Muscle of leg (tissue), 11 donors: ENCODE measurements around the gene AGBL4. TPM values are rescaled to one million over a fixed set of nuclear protein-coding genes. Genes with fewer than 3 reads are reported as not detected.

Experiments used
- DNase-seq: peaks from one replicate; pipeline ENCODE4 v3.0.0; 2013
- H3K27ac ChIP-seq: one replicate; pipeline ENCODE4 v1.5.1; 2013; ENCODE audit warnings: mild to moderate bottlenecking, low read length, control low read depth
- H3K27me3 ChIP-seq: one replicate; pipeline ENCODE4 v1.6.1; 2013; ENCODE audit warnings: low read length; ENCODE audit not compliant: control insufficient read depth, insufficient read depth
- H3K36me3 ChIP-seq: one replicate; pipeline ENCODE4 v1.6.1; 2013; ENCODE audit warnings: low read length; ENCODE audit not compliant: control insufficient read depth, insufficient read depth
- H3K4me1 ChIP-seq: one replicate; pipeline ENCODE4 v1.6.1; 2013; ENCODE audit warnings: low read length; ENCODE audit not compliant: control insufficient read depth, insufficient read depth
- H3K4me3 ChIP-seq: one replicate; pipeline ENCODE4 v1.5.1; 2013; ENCODE audit warnings: low read length, control low read depth
- H3K9me3 ChIP-seq: replicated peaks from 2 replicates; pipeline ENCODE4 v1.6.1; 2013; ENCODE audit warnings: low read depth, low read length; ENCODE audit not compliant: control insufficient read depth
- WGBS: methylation state at CpG from one replicate; pipeline ENCODE4 v1.1.5; 2013; ENCODE audit warnings: missing lambda C conversion rate; ENCODE audit not compliant: insufficient coverage; 5-methylcytosine and 5-hydroxymethylcytosine counted together
- polyA plus RNA-seq, 8 donors: library from polyadenylated mRNA; unstranded; fragments of 120-200 nt; gene quantifications; one replicate each; pipeline versions ENCODE4 v1.2.1 to v1.2.3, GENCODE V29; 2013; ENCODE audit warnings: inconsistent platforms in 1 of 8, low replicate concordance in 1 of 8; ENCODE audit not compliant: insufficient read length in 8 of 8, insufficient read depth in 1 of 8
- total RNA-seq: library from RNA; stranded (reverse); fragments of 120-200 nt; gene quantifications from one replicate; pipeline ENCODE4 v1.2.4, GENCODE V29; 2013

Gene AGBL4
- total and polyA plus RNA-seq, 9 donors, result 0.05 to 0.50 (median 0.18) TPM

- WGBS, result 70% methylated on average over 2 of the region's 3 CpGs
- no peak overlapping the region for H3K27ac ChIP-seq
- H3K27me3 ChIP-seq, result no peaks in the 10 kb centered on the region
- H3K36me3 ChIP-seq, result no peaks in the 10 kb centered on the region
- no peak for DNase-seq
- no peaks in the 10 kb centered on the region for H3K9me3 ChIP-seq
- H3K4me3 ChIP-seq, result no peak overlapping the region
- no peaks in the 10 kb centered on the region for H3K4me1 ChIP-seq
These were observed 1056.4 kb downstream of the AGBL4 start for GRCh38 chr1:48967318-48967717.

- Histone ChIP-seq H3K27ac (no peak overlapping the region), H3K36me3 (no peaks in the 10 kb centered on the region), H3K4me1 (no peaks in the 10 kb centered on the region), H3K4me3 (no peak overlapping the region), H3K27me3 (no peaks in the 10 kb centered on the region), H3K9me3 (no peaks in the 10 kb centered on the region)
- DNase-seq, result no peak
These were observed 1057.2 kb downstream of the AGBL4 start for GRCh38 chr1:48966583-48966982.

GRCh38 chr1:48960320-48960719, 1063.4 kb downstream of the AGBL4 start:
- Histone ChIP-seq H3K9me3 (no peaks in the 10 kb centered on the region), H3K36me3 (no peaks in the 10 kb centered on the region), H3K27ac (no peak overlapping the region), H3K4me1 (no peaks in the 10 kb centered on the region), H3K27me3 (no peaks in the 10 kb centered on the region), H3K4me3 (no peak overlapping the region)
- DNase-seq, result no peak

- Histone ChIP-seq H3K27me3 (no peaks in the 10 kb centered on the region), H3K4me3 (no peak overlapping the region), H3K36me3 (no peaks in the 10 kb centered on the region), H3K9me3 (no peaks in the 10 kb centered on the region), H3K4me1 (no peaks in the 10 kb centered on the region), H3K27ac (no peak overlapping the region)
- DNase-seq, result no peak
These were observed 1068.0 kb downstream of the AGBL4 start for GRCh38 chr1:48955774-48956173.

- Histone ChIP-seq H3K36me3 (no peaks in the 10 kb centered on the region), H3K27ac (no peak overlapping the region), H3K27me3 (no peaks in the 10 kb centered on the region), H3K4me3 (no peak overlapping the region), H3K9me3 (no peaks in the 10 kb centered on the region), H3K4me1 (no peaks in the 10 kb centered on the region)
- DNase-seq, result no peak
- 83% methylated on average over 1 of the region's 3 CpGs for WGBS
These were observed 1070.1 kb downstream of the AGBL4 start for GRCh38 chr1:48953617-48954016.

- Histone ChIP-seq H3K9me3 (no peaks in the 10 kb centered on the region), H3K4me1 (peaks cover 4% of the 10 kb centered on the region), H3K27ac (no peak overlapping the region), H3K4me3 (no peak overlapping the region), H3K36me3 (no peaks in the 10 kb centered on the region), H3K27me3 (no peaks in the 10 kb centered on the region)
- WGBS, result 86% methylated on average over 1 of the region's 1 CpG
- DNase-seq, result no peak
These were observed 1075.2 kb downstream of the AGBL4 start for GRCh38 chr1:48948562-48948961.

- DNase-seq, result peak; percentile 37
- peaks cover 4% of the 10 kb centered on the region for H3K4me1 ChIP-seq
- H3K4me3 ChIP-seq, result no peak overlapping the region
- 6% methylated on average over 7 of the region's 13 CpGs for whole genome bisulfite sequencing
- no peak overlapping the region for H3K27ac ChIP-seq
- H3K9me3 ChIP-seq, result no peaks in the 10 kb centered on the region
- no peaks in the 10 kb centered on the region for H3K27me3 ChIP-seq
- no peaks in the 10 kb centered on the region for H3K36me3 ChIP-seq
These were observed 1075.8 kb downstream of the AGBL4 start for GRCh38 chr1:48947761-48948537.

- DNase-seq, result no peak
- Histone ChIP-seq H3K9me3 (no peaks in the 10 kb centered on the region), H3K27ac (no peak overlapping the region), H3K36me3 (no peaks in the 10 kb centered on the region), H3K4me1 (peaks cover 4% of the 10 kb centered on the region), H3K27me3 (no peaks in the 10 kb centered on the region), H3K4me3 (no peak overlapping the region)
- no CpG with 5 or more reads among the region's 2 CpGs for WGBS
These were observed 1077.7 kb downstream of the AGBL4 start for GRCh38 chr1:48946070-48946469.

- Histone ChIP-seq H3K4me1 (peaks cover 4% of the 10 kb centered on the region), H3K27ac (no peak overlapping the region), H3K9me3 (no peaks in the 10 kb centered on the region), H3K4me3 (no peak overlapping the region), H3K27me3 (no peaks in the 10 kb centered on the region), H3K36me3 (no peaks in the 10 kb centered on the region)
- DNase-seq, result no peak
These were observed 1078.9 kb downstream of the AGBL4 start for GRCh38 chr1:48944811-48945210.

GRCh38 chr1:48943826-48944225, 1079.9 kb downstream of the AGBL4 start:
- no peak overlapping the region for H3K27ac ChIP-seq
- H3K9me3 ChIP-seq, result no peaks in the 10 kb centered on the region
- no peak overlapping the region for H3K4me3 ChIP-seq
- no peak for DNase-seq
- peaks cover 4% of the 10 kb centered on the region for H3K4me1 ChIP-seq
- H3K36me3 ChIP-seq, result no peaks in the 10 kb centered on the region
- no peaks in the 10 kb centered on the region for H3K27me3 ChIP-seq
- WGBS, result 94% methylated on average over 4 of the region's 5 CpGs

- no peak overlapping the region for H3K27ac ChIP-seq
- no peaks in the 10 kb centered on the region for H3K27me3 ChIP-seq
- DNase-seq, result no peak
- 89% methylated on average over 1 of the region's 1 CpG for WGBS
- peaks cover 4% of the 10 kb centered on the region for H3K4me1 ChIP-seq
- H3K9me3 ChIP-seq, result no peaks in the 10 kb centered on the region
- H3K4me3 ChIP-seq, result no peak overlapping the region
- no peaks in the 10 kb centered on the region for H3K36me3 ChIP-seq
These were observed 1080.4 kb downstream of the AGBL4 start for GRCh38 chr1:48943393-48943792.
